ENCODE measurements around the gene FRG1. TPM values are rescaled to one million over a fixed set of nuclear protein-coding genes. Genes with fewer than 3 reads are reported as not detected.
"Not testable (repeated sequence)": the region's sequence is repeated elsewhere in the genome, so short reads cannot be mapped to it uniquely, and the experiment has no call there.

FRG1 gene
- 22.9 and 31.2 TPM in 2 replicates for total RNA-seq

DNA sequence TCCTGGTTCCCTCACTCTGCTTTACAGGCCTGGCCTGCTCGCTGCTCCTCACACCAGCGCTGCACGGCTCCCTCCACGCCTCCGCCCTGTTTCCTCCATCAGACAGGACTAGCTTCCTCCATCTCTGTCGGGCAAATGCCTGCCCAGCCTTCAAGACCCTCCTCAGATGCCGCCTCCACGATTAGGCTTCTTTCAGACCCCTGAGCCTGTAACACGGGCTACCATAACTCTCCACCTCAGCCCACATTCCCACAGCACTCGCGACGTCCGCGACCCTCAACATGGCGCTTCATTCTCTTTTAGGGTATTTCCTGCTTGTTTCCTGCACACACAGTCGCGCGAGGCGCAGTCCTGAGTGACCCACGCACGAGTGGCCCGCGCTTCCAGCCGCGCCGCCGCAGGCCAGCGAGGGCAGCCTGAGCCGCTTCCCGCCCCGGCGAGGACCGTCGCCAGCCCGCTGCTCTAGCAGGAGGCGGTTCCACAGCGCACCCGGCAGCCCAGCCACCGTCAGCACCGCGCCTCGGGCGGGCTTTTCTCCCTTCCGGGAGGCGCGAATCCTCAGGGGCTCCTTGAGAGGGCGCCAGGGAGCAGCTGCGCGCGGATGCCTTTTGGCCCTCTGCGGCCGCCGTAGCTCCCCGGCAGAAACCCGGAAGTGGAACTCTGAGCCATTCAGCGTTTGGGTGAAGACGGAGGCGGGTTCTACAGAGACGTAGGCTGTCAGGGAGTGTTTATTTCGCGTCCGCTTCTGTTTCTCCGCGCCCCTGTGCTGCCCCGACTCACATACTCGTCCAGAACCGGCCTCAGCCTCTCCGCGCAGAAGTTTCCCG lies at the start of gene FRG1:
FRG1 (plus strand) TSS at position 695 of the 827 bp plus-strand sequence. CDS start 138 bp downstream, outside the sequence.
- TF ChIP-seq CTCF (IDR thresholded peaks at IDR 0.05; ENCODE audit: insufficient read depth, low read depth, low read length), result peak; percentile 82
- peak; percentile 97 for DNase-seq (ENCODE audit: low read depth)
- H3K4me3 ChIP-seq (ENCODE audit: low read depth, low read length), result peak within 1 kb of the TSS; percentile 89

DNA sequence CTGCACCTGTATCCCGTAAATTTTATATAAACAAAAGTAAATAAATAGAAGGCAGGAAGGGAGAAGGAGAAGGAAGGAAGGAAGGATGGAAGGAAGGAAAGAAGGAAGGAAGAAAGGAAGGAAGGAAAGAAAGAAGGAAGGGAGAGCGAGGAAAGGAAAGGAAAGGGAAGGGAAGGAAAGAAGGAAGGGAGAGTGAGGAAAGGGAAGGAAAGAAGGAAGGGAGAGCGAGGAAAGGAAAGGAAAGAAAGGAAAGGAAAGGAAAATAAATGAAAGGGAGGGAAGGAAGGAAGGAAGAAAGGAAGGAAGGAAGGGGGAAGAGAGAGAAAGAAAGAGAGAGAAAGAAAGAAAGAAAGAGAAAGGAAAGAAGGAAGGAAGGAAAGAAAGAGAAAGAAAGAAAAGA lies 43.0 kb upstream of the FRG1 start:
- TF ChIP-seq CTCF (IDR thresholded peaks at IDR 0.05; ENCODE audit: insufficient read depth, low read depth, low read length), result no peak
- DNase-seq (ENCODE audit: low read depth), result no peak
- H3K4me3 ChIP-seq (ENCODE audit: low read depth, low read length), result no peak overlapping the region

DNA sequence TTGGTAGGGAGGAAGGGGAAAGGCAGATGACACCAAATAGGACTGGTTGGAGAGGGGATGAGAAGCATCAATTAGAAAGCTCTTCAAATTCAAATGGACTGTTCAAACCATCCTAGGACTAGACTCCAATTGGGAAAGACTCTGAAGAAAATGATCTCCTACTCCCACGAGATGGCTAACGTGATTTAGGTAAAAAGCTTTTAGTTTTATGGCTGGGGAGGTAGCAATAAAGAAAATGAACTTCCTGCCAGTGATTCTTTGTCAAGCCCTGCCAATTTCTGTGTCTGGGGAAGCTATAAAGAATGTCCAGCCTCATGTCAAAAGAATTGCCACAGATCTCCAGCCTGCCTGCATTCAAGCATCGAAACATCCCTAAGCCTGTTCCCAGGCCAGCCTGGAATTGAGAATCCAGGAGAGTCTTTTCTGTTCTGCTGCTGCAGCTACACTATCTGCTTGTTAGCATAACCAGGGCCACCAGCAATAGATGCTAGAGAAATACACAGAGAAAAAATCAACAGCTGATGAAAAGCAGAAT lies 41.1 kb upstream of the FRG1 start:
- not testable (repeated sequence) for DNase-seq (ENCODE audit: low read depth); H3K4me3 ChIP-seq (ENCODE audit: low read depth, low read length)

DNA sequence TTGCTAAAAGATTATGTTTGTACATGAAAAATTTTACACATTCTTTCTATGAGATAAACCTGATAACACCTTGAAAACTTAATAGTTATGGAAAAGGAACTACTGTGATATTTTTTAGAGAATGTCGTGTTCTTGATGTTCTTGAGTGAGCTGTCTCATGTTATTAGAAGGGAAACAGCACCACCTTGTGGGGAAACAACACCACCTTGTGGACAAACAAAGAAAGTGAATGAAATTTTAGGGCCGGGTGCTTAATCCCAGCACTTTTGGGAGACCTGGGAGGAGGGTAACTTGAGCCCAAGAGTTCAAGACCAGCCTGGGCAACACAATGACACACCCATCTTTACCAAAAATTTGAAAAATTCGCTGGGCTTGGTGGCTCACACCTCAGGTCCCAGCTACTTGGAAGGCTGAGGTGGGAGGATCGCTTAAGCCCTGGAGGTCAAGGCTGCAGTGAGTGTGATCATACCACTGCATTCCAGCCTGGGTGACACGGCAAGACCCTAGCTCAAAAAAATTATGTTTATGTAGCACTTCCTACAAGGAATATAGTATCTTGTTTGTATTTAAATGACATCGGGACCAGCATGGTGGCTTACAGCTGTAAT lies 36.1 kb upstream of the FRG1 start:
- DNase-seq (ENCODE audit: low read depth), result peak; percentile 70
- peak; percentile 64 for TF ChIP-seq CTCF (IDR thresholded peaks at IDR 0.05; ENCODE audit: insufficient read depth, low read depth, low read length)
- H3K4me3 ChIP-seq (ENCODE audit: low read depth, low read length), result not testable (repeated sequence)

GRCh38 chr4:189912170-189912569 lies 28.5 kb upstream of the FRG1 start:
- no peak for DNase-seq (ENCODE audit: low read depth)
- H3K4me3 ChIP-seq (ENCODE audit: low read depth, low read length), result no peak overlapping the region
- TF ChIP-seq CTCF (IDR thresholded peaks at IDR 0.05; ENCODE audit: insufficient read depth, low read depth, low read length), result peak; percentile 58

DNA sequence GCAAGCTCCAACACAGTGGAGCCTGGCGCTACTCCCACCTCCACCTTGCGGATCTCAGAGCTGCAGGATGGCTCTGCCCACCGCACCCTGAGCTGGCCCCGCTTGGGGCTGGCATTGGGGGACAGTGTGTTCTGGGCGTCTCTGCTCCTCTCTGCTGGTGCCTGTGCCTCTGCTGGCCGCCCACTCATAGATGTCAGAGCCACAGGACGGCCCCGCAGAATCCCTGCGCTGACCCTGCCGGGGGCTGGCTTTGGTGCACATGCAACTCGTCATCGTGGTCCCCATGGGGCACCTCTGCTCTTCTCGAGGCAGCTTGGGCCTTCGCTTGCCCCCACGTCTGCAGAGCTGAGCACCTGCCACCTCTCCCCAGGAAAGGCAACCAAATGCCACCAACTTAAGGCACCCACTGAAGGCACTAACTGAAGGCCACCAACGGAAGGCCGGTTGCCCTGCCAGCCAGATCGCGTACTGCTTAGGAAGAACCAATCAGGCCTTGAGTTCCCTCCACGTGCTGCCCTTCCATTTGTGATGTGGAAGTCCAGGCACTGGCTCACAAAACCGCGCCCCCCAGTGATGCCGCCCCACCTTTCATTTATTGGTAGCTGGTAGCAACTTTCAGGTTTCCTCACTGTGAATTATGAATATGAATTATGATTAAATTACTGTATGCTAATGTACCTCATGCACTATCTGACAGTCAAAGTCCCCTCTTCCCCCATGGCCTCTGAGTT lies 23.3 kb upstream of the FRG1 start:
- no peak overlapping the region for H3K4me3 ChIP-seq (ENCODE audit: low read depth, low read length)
- no peak for TF ChIP-seq CTCF (IDR thresholded peaks at IDR 0.05; ENCODE audit: insufficient read depth, low read depth, low read length)
- no peak for DNase-seq (ENCODE audit: low read depth)

- DNase-seq (ENCODE audit: low read depth), result no peak
- H3K4me3 ChIP-seq (ENCODE audit: low read depth, low read length), result no peak overlapping the region
- TF ChIP-seq CTCF (IDR thresholded peaks at IDR 0.05; ENCODE audit: insufficient read depth, low read depth, low read length), result no peak
These were observed 19.6 kb upstream of the FRG1 start for GRCh38 chr4:189921058-189921457.

DNA sequence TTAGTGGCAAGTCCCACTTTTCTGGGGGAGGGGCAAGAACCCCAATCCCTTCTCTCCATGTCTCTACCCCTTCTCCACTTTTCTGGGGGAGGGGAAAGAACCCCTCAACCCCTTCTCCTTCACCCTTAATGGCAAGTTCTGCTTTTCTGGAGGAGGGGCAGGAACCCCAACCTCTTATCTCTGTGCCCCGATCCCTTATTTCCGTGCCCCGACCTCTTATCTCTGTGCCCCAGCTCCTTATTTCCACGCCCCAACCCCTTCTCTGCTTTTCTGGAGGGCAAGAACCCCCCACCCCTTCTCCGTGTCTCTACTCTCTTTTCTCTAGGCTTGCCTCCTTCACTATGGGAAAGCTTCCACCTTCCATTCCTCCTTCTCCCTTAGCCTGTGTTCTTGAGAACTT lies 13.9 kb upstream of the FRG1 start:
- DNase-seq (ENCODE audit: low read depth); H3K4me3 ChIP-seq (ENCODE audit: low read depth, low read length): not testable (repeated sequence)
